HG03520 (cell line): ENCODE measurements around the gene ASIC2.

Experiments used
- ATAC-seq: cut with Tn5 transposase; IDR thresholded peaks from one replicate; pipeline ENCODE4 v1.9.1; 2021; ENCODE audit warnings: mild to moderate bottlenecking, moderate library complexity; ENCODE audit not compliant: unreplicated experiment

The ASIC2 gene

DNA sequence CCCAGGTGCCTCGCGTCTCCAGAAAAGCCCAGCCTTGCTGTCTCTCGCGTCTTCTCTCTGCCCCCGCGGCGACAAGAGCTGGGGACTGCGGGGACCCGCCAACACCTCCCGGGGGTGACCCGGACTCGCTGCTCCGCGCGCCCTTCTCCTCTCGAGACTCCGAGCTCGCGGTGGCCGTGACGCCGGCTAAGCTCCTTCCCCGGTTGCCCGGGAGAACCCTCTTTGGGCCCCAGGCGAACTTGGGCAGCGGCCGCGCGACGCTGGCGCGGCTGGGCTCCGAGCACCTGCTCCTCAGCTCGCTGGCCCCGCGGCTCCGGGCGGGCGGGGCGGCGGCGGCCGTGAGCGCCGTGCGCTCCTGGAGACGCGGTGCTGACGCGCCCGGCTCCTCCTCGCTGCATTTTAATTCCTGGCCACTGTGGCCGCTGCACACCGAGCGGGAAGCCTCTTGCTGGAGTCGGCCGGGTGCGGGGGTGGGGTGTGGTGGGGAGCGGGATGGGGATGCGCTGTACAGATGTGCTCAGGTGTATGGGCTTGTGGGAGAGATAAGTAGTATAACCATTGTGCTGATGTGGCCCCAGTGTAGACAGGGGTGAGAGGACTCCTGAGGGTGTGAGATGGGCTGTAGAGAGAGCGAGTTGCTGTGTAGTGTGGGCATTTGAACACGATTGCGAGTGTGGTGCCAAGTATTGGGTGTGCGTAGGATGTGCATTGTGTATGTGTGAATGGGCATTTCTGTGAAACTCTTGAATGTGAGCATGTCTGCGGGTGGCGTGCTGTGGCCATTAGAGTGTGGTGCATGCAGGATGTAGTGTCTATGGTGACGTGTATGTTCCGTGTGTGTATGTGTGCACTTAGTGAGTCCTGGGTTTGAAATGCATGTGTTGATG lies at the start of gene ASIC2:
TSS of gene ASIC2 (minus strand) at position 315 of the 887 bp plus-strand sequence.
- no peak for ATAC-seq

DNA sequence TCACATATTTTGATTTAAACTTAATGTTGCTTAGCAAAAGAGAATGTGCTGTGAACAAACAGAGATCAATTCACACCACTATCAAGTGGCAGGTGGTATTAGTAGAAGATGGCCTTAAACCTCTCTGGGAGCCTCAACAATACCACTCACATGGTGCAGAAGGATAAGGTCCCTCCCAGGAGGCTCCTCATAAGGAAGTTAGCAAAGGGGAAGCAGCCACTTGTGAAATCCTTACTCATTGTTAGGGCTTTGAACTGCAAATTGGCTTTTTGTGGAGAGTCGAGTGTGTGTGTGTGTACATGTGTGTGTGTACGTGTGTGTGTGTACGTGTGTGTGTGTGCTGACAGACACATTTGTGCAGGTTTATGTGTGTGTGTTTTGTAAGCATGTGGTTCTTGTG lies 48.9 kb upstream of the ASIC2 start:
- no peak for ATAC-seq

DNA sequence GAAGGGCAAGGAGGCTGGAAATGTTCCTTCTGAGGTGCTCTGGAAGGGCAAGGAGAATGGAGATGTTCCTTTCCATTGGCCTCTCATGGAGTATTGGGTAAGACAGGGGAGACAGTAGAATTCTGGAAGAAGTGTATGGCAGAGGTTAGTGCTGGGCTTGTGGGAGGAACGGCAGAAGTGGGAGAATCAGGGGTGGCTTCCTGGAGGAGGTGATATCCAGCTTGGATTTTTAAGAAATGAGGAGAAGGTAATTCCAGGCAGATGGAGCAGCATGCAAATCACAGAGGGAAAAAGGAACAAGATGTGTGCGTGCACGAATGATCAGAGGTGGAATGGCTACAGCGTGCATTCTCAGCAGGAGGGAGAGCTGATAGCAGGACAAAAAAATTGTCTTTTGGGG lies 45.1 kb upstream of the ASIC2 start:
- ATAC-seq: no peak

DNA sequence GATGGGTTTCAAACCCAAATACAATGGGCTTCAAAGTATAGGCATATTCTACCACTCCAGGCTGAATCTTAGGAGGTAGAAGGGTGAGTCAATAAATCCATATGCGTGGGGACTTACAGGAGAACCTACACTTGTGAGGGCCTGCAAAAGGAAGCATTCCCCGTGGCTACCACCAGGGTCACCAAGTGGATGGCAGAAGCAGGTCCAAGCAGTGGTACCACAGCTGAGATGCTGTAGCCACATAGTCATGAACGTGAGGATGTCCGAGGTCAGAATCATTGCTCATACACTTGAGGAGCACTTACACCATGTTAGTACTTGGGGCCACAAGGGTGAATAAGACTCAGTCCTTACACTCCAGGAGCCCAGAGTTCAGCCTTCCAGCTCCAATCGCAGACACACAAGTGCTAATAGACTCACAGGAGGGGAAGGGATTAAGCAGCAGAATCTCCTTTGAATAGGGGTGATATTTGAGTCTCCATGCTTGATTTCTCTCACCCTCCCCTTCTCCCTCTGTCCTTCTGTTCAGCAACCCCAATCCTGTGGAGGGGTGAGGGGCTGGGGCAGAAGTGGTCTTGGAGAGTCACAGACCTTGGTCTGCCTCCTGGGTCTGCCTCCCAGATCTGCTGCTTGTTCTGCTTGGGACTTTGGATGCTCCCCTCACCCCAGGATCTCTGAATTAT lies 42.5 kb upstream of the ASIC2 start:
- ATAC-seq: no peak

DNA sequence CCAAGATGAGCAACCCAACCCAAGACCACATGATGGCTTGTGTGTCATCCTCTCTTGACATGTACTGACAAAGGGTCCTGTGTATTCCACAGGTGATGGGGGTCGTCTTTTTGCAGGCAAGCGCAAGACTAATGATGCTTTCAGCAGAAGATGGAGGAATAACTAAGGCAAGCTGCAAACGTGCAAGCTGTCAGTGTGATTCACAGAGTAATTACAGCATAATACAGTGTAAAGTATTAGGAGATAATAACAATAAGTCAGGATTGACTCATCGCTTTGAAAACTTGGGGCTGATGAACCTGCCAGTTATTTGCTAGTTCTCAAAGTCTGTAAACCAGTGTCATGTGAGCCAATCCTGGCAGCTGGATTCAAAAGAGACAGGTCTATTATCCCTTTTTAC lies 41.6 kb upstream of the ASIC2 start:
- ATAC-seq: no peak

DNA sequence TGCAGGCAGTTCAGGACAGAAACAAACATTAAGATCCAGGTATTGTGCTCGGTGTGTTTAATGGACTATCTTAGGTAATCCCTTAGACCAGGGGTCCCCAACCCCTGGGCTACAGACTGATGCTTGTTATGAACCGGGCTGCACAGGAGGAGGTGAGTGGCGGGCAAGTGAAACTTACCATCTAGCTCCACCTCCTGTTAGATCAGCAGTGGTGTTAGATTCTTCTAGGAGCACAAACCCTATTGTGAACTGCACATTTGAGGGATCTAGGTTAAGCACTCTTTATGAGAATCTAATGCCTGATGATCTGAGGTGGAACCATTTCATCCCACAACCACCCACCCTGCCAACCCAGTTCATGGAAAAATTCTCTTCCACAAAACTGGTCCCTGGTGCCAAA lies 37.8 kb upstream of the ASIC2 start:
- ATAC-seq: no peak

DNA sequence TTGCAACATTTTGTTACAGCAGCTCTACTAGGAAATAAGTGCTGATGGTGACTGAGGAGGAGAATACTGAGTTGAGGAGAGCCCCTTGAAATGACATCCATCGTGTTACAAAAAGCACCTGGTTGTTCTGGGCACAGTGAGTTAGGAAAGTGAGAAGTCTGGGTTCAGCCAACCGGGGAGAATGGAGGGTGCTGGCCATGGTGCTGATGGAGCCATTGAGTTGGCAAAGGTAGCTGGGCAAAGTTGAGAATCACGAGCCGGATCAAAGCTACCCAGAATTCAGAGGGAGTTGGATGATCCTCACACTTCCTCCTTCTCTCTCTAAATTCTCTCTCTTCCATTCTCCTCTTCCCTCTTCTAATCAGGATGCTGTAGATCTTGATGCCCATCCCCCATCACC lies 35.0 kb upstream of the ASIC2 start:
- no peak for ATAC-seq

DNA sequence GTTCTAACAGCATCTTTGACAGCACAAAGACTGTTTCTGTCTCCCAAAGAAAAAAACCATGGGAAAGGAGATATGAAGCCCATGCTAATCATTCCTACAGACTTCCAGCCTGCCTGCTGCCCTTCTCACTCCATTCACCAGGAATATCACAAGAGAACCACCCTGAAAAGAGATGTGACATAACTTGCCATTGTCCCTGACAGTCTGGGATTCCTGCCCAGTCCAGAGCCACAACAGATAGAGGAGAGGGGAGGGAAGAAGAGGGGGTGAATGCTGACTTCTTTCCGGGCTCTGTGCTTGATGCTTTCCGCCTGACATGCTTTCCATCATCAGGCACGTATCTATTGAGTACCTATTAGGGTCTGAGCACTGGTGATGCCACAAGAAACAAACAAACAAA lies 31.6 kb upstream of the ASIC2 start:
- no peak for ATAC-seq

DNA sequence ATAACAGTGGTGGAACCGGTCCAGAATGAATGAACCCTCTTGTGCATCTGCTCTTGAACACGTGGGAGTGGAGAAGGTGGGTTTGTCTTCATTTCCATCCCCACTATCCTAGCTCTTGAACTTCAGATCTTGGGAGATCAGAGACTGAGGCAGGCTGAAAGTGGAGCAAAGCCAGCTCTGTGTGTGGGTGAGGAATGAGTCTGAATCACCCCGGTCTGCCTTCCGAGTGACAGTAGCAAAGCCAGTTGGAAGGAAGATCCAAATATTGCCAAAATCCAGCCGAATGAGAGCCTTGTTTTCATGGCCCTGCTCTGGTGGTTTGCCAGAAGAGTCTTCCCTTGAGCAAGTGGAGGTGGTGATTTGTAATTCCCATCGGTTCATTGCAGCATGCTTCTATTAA lies 29.0 kb upstream of the ASIC2 start:
- ATAC-seq: no peak

DNA sequence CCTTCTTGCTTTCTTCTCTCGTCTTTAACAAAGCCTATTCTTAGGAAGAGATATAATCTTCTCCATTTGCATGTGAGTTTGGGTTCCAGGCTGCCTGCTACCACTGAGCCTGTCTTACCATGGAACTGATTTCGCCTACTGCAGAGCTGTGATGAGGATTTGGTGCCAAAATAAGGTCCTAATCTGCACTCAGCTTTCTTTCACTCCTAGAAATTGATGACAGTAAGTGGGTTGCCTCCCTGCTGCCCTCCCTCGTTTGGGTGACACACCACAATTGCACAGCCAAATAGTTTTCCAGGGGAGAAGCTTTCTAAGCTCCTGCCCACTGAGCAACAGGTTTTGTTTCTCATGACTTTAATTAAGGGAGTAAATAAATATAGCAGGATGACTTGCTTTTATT lies 25.1 kb upstream of the ASIC2 start:
- no peak for ATAC-seq

DNA sequence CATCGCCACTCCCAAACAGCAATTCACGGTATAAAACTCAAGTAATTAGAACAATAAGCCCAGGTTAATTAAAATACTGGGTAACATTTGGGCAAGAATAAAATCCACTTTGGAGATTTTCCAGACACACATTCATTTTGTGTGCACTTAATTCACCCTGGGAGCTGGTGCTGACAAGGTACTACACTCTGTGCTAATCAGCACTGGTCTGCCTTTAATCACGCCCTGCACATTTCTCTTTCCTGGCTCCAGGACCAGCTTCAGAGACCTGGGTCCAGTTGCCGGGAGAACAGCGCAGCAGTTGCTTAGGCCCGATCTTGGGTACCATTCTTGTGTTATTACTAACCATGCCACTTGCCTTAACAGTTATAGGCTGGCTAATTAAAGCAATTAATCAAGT lies 23.7 kb upstream of the ASIC2 start:
- ATAC-seq: no peak

DNA sequence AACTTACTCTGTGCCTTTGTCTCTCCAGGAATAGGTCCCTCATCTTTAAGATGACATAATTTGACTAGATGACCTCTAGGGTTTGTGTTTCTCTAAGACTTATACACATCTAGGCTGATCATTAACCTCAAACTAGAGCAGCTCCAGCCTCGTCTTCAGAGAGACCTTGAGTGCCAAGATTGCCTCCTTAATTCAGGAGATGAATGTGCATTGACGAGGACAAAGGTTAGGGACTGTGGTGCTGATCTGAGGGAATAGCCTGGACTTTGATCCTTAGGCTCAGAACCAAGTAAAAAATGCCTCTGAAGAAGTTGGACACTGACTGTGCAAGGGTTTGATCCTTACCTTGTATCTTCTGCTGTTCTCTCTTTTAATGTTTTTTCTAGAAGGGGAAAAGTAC lies 17.2 kb upstream of the ASIC2 start:
- ATAC-seq: no peak

DNA sequence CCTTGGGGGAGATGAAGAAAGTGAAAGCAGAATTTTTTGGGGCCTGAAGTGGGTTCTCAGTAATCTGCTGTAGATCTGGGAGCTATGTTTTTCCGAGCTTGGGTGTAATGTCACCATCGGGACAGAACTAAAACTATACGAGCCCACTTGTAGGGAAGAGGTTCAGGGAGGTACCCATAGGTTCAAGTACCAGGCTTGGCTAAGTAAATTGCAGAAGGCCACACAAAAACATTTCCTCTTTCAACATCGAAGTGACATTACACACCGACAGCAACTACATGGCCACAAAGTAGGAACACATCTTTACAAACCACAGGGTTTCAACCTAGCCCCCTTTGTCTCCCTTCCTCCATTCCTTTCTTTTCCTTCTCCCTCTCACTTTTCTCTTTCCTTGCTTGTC lies 10.2 kb upstream of the ASIC2 start:
- no peak for ATAC-seq

DNA sequence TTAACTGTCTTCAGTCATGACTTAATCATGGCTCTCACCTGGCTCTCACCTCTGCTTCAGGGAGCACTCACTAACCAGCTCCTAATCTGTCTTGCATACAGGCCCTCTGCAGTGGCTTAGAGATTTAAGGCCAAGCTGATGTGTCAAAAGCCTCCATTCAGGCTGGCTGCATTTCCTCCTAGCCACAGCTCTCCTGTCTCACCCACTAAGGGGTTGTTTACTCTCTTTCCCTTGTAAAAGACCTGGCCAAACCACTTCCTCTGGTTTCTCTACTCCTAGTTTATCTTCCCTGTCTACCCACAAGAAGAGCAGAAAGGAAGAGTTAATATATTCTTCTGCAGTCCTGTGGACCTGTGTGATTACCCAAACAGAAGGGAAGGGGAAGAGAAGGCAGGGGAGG lies 9.3 kb upstream of the ASIC2 start:
- ATAC-seq: no peak

DNA sequence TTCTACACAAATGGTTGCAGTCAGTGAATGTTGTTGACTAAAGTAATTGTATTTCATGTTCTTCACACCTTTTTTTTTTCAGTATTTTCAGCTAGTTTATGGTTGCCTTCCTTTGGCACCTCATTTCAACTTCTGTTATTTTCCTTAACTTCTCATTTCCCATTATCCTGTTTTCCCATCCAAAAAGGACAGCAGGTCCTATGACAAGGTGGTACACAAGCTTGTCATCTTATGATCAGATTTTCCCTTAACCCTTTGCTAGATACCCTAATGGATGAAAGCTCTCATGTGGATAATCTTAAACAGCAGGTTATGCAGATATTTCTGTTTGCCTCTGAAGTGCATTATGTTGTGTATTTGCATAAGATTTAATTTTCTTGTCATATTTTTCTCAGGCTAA lies 7.1 kb upstream of the ASIC2 start:
- ATAC-seq: no peak

DNA sequence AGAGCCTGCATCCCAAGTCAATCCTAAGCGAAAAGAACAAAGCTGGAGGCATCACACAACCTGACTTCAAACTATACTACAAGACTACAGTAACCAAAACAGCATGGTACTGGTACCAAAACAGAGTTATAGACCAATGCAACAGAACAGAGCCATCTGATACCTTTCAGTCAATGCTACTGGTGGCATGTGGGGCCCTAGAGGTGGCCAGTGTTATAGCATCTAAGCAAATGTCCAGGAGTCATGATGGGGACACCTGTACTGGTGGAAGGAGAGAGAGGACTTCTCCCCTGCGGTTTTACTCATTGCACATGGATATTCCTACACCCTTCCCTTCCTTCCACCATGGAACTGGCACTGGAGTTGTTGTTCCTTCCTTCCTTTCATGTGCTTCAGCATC lies 6.0 kb upstream of the ASIC2 start:
- no peak for ATAC-seq

DNA sequence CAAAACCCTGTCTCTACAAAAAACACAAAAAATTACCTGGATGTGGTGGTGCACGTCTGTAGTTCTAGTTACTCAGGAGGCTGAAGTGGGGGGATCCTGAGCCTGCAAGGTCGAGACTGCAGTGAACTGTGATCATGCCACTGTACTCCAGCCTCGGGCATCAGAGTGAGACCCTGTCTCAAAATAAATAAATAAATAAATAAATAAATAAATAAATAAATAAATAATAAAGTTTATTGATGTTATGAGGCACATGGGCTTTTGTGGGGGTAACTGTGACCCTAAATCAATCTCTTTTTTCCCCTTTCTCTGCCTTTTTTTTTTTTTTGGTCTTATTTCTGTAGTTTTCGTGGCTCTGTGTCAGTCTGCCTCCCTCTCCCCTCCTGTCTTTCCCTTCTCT lies 4.5 kb upstream of the ASIC2 start:
- ATAC-seq: no peak

DNA sequence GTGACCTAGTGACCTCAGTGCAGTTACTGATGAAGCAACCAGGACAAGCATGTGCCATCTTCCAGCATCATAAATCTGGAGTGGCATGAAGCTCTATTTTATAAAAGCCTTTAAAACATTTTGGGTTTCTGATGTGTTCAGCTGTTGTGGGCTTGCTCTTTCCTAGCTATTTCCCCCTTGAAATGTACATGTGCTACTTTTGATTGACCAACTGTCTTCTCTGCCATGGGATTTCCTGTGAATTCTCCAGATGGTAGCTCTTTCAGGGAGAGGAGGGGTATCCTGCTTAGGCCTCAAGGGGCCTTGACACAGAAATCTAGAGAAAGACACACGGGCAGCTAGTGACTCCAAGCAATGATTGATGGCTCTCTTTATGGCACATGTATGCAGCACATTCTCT lies 1.9 kb upstream of the ASIC2 start:
- ATAC-seq: no peak

DNA sequence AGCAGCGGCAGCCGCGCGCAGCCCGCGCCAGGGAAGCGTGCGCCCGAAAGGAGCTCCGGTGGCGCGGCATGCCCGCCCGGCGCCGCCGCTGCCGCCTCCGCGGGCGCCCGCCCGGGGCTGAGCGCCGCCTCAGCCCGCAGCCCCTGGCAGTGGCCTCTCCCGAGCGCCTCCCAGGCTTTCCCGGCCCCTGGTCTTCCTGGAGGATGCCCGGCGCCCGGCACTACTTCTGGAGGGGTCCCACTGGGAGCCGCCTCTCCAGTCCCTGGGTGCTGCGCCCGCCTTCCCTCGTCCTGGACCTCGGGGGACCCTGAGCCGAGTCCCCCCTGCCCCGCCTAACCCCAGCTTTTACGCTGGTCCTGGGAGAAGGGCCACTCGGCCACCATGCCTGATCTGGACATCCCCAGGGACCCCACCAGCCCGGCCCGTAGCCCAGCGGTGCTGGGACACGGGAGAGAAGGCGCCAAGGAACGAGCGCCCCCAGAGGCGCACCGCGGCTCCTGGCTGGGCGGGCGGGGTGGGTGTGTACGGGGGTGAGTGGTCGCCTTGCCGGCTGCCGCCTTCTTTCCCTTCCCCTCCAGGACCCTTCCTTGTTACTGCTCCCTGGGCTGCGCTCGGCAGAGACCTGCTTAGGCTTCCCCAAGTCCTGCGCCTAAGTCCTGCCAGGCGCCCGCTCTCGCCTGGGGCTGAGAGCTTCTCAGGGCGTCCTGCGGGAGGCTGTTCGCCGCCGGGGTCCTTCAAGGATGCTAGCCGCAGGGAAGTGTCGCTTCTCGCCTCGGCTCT lies 704 bp downstream of the ASIC2 start:
- ATAC-seq: no peak

DNA sequence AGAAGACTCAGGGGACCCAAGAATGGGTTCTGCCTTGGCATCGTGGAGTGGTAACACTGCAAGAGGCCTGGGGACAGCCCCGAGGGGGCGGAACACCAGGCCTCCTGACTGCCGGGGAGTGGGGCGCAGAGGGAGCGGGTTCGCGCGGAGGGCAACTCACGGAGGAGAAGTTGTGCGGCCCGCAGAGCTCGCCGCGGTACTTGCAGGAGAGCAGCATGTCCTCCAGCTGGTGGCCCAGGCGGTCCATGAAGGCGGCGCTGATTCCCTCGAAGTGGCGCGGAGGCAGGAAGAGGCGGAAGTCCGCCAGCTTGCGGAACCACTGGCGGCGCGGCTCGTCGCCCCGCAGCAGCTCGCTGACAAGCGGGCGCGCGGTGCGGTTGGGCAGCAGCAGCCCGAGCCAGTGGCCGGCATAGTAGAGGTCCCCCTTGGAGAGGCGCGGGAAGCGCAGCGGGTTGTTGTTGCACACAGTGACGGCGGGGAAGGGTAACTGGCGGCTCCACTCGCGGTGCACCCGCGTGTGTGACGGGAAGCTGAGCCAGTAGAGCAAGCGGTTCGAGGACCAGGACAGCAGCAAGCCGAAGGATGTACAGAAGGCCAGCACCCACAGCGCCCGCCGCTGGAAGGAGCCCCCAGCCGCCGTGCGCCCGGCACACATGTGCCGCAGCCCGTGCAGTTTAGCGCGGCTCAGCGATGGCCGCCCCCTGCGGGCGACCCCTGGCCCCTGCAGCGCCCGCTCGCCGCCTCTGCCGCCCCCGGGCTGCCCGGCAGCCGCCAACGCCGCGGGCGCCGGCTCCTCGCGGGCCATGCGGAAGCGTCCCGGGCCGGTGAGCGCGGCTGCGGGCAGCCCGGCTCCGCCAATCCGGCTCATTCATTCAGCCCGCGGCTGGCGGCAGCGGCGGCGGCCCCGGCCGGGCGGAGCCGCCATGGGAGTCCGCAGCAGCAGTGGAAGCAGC lies 1.6 kb downstream of the ASIC2 start:
- no peak for ATAC-seq

DNA sequence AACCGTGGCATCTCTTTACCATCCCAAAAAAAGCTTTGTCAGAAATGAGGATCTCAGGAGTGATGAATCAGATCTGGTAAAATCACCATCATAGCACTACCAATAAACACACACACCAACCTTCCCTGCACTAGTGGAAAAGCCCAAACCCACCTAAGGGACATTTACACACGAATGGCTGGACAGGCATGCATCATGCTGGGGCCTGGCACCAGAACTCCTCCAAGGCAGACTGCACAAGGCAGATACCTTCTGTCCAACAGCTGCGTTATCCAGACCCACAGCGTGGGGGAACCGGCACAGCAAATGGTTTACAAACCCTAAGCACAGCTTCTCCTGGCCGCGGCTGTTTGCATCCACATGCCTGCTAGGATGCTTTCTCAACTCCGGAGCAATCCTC lies 2.8 kb downstream of the ASIC2 start:
- no peak for ATAC-seq
